ENCODE data around the gene MYO3A. TPM values are rescaled to one million over a fixed set of nuclear protein-coding genes. Genes with fewer than 3 reads are reported as not detected.

MYO3A gene
- total RNA-seq, 1 experiment from 2014 or later, result not detected

DNA sequence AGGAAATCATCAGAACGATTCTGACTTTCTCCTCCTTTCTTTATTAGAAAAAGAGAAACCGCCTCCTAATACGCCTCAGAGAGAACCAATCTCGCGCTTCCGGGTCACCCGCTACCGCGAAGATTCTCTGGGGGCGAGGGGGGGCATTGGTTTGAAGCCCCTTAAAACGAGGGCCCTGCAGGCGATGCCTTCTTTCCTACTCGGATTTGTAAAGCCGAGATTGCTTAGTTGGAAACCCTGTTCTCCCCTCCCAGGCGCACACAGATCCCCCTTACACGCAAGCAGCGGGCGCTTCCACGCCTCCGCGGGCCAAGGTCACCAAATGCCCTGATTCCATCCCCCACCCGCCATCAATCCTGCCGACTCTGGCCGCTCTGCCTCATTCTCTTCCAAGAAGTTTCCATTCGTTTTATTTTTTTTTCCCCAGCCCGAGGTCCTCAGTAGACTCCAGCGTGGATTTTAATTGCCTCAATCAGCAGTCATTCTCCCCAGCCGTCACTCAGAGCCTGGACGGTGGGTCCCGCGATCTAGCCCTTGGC lies 281.4 kb downstream of the MYO3A start:
- Mint-ChIP-seq H3K36me3 (ENCODE audit: insufficient read depth, unreplicated experiment) (no peaks in the 10 kb centered on the region), H3K9me3 (ENCODE audit: unreplicated experiment) (peaks cover 9% of the 10 kb centered on the region), H3K4me1 (ENCODE audit: low read depth, unreplicated experiment) (no peaks in the 10 kb centered on the region), H3K27ac (ENCODE audit: unreplicated experiment) (no peak overlapping the region), H3K27me3 (ENCODE audit: insufficient read depth, unreplicated experiment) (peaks cover 5% of the 10 kb centered on the region), H3K4me3 (ENCODE audit: unreplicated experiment) (no peak overlapping the region)
- Histone ChIP-seq H3K27me3 (replicated peaks; ENCODE audit: control insufficient read depth, insufficient read depth, low read length) (no peaks in the 10 kb centered on the region), H3K36me3 (ENCODE audit: control insufficient read depth, insufficient read depth, low read length) (no peaks in the 10 kb centered on the region), H3K9me3 (no peaks in the 10 kb centered on the region; the same call in 1 of the 2 replicates), H3K4me1 (no peaks in the 10 kb centered on the region), H3K4me3 (ENCODE audit: low read depth, low read length) (no peak overlapping the region)
- TF ChIP-seq, protein P1, sequence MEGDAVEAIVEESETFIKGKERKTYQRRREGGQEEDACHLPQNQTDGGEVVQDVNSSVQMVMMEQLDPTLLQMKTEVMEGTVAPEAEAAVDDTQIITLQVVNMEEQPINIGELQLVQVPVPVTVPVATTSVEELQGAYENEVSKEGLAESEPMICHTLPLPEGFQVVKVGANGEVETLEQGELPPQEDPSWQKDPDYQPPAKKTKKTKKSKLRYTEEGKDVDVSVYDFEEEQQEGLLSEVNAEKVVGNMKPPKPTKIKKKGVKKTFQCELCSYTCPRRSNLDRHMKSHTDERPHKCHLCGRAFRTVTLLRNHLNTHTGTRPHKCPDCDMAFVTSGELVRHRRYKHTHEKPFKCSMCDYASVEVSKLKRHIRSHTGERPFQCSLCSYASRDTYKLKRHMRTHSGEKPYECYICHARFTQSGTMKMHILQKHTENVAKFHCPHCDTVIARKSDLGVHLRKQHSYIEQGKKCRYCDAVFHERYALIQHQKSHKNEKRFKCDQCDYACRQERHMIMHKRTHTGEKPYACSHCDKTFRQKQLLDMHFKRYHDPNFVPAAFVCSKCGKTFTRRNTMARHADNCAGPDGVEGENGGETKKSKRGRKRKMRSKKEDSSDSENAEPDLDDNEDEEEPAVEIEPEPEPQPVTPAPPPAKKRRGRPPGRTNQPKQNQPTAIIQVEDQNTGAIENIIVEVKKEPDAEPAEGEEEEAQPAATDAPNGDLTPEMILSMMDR (IDR thresholded peaks at IDR 0.05; ENCODE audit: insufficient read depth in 1 of 2, low read depth in 1 of 2, low read length in 1 of 2, severe bottlenecking in 1 of 2, unreplicated experiment in 1 of 2), result no peak
- intact Hi-C loops (cut with micrococcal nuclease; ENCODE audit: unreplicated experiment), result no loop called here
- ChIA-PET CTCF (no interaction called here), POLR2A (no interaction called here)
- no TSS peak for BruUV-seq (replicated peaks)
- no peak for DNase-seq

DNA sequence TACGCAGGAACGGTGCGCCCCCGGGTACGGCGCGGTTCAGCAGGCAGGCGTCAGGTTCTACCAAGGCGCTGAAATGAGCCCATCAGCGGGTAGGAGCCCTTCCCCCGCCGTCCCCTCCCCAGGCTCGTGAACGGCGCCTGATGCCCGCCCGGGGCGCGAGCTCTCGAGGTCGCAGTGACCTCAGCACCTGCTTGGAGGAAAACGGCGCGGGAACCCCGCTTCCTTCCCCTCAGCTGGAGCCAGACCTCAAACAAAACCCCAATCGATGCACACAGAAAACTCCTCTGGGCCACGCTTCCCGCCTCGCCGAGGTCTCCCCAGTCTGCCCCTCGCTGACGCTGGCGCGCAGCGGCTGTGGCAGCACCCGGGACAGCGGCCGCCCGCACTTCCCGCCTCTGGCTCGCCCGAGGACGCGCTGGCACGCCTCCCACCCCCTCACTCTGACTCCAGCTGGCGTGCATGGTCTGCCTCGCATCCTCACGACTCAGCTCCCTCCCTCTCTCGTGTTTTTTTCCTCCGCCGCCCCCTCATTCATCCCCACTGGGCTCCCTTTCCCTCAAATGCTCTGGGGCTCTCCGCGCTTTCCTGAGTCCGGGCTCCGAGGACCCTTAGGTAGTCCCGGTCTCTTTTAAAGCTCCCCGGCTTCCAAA lies 282.0 kb downstream of the MYO3A start:
- no peaks in the 10 kb centered on the region for H3K4me1 ChIP-seq
- no peak overlapping the region for H3K4me3 ChIP-seq (ENCODE audit: low read depth, low read length)
- H3K9me3 ChIP-seq, result no peaks in the 10 kb centered on the region; the same call in 1 of the 2 replicates
- Mint-ChIP-seq H3K36me3 (ENCODE audit: insufficient read depth, unreplicated experiment) (no peaks in the 10 kb centered on the region), H3K4me3 (ENCODE audit: unreplicated experiment) (no peak overlapping the region), H3K4me1 (ENCODE audit: low read depth, unreplicated experiment) (no peaks in the 10 kb centered on the region), H3K27me3 (ENCODE audit: insufficient read depth, unreplicated experiment) (peaks cover 5% of the 10 kb centered on the region), H3K9me3 (ENCODE audit: unreplicated experiment) (peaks cover 9% of the 10 kb centered on the region), H3K27ac (ENCODE audit: unreplicated experiment) (no peak overlapping the region)
- intact Hi-C loops (cut with micrococcal nuclease; ENCODE audit: unreplicated experiment), result no loop called here
- H3K27me3 ChIP-seq (replicated peaks; ENCODE audit: control insufficient read depth, insufficient read depth, low read length), result no peaks in the 10 kb centered on the region
- no peaks in the 10 kb centered on the region for H3K36me3 ChIP-seq (ENCODE audit: control insufficient read depth, insufficient read depth, low read length)
- no peak for DNase-seq
- POLR2A ChIA-PET, result no interaction called here
- TF ChIP-seq, protein P1 (IDR thresholded peaks at IDR 0.05; ENCODE audit: insufficient read depth in 1 of 2, low read depth in 1 of 2, low read length in 1 of 2, severe bottlenecking in 1 of 2, unreplicated experiment in 1 of 2), result no peak
- BruUV-seq (replicated peaks), result no TSS peak
- CTCF ChIA-PET, result no interaction called here

DNA sequence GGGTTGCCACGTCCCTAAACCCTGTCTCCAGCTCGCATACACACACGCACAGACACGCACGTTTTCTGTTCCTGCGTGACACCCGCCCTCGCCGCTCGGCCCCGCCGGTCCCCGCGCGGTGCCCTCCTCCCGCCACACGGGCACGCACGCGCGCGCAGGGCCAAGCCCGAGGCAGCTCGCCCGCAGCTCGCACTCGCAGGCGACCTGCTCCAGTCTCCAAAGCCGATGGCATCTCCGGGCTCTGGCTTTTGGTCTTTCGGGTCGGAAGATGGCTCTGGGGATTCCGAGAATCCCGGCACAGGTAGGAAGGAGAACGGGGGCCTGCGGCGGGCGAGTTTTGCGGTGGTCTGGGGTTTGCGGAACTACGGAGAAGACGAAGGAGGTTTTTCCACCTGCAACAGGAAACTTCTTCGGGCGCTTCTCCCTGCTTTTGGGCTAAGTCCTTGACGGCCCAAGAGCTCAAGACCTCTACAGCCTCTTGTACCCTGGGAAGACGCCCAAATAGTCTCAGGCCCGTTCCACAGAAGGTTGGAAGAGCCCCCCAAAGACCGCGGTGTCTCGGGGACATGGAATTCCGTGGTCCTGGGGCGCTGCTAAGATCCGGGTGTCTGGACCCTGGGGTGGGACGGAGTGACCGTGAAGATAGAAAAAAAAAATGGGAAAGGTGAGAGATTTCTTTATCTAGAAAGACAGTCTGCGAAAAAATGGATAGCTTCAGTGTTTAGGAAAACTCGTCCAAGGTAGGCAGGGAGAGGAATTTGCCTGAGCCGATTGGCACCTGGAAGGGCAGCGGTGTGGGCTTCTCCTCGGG lies 282.8 kb downstream of the MYO3A start, which contains the start of gene GAD2:
Gene GAD2, plus strand, starts transcription at position 190 of the 811 bp plus-strand sequence. Its CDS starts 36 bp downstream, at position 226.
- BruUV-seq (replicated peaks), result no TSS peak
- Histone ChIP-seq H3K27me3 (replicated peaks; ENCODE audit: control insufficient read depth, insufficient read depth, low read length) (0 out of 2 replicates have a peak, but pooled peaks cover 3% of the 10 kb centered on the region), H3K9me3 (no peaks in the 10 kb centered on the region; the same call in 1 of the 2 replicates), H3K4me1 (no peaks in the 10 kb centered on the region), H3K4me3 (ENCODE audit: low read depth, low read length) (no peak within 1 kb of the TSS), H3K36me3 (ENCODE audit: control insufficient read depth, insufficient read depth, low read length) (no peaks in the 10 kb centered on the region)
- Mint-ChIP-seq H3K4me1 (ENCODE audit: low read depth, unreplicated experiment) (peaks cover 2% of the 10 kb centered on the region), H3K27ac (ENCODE audit: unreplicated experiment) (no peak within 1 kb of the TSS), H3K36me3 (ENCODE audit: insufficient read depth, unreplicated experiment) (no peaks in the 10 kb centered on the region), H3K4me3 (ENCODE audit: unreplicated experiment) (no peak within 1 kb of the TSS), H3K27me3 (ENCODE audit: insufficient read depth, unreplicated experiment) (peaks cover 8% of the 10 kb centered on the region), H3K9me3 (ENCODE audit: unreplicated experiment) (peaks cover 9% of the 10 kb centered on the region)
- intact Hi-C loops (cut with micrococcal nuclease; ENCODE audit: unreplicated experiment), result no loop called here
- ChIA-PET CTCF (no interaction called here), POLR2A (no interaction called here)
- TF ChIP-seq, protein P1 (IDR thresholded peaks at IDR 0.05; ENCODE audit: insufficient read depth in 1 of 2, low read depth in 1 of 2, low read length in 1 of 2, severe bottlenecking in 1 of 2, unreplicated experiment in 1 of 2), result no peak
- DNase-seq, result no peak

All from Caco-2 (cell line).